ENCODE results near the gene GRIK3. TPM values are rescaled to one million over a fixed set of nuclear protein-coding genes. Genes with fewer than 3 reads are reported as not detected.

Gene GRIK3
- total RNA-seq, 1 donor from 2014 or later = 2.3 TPM

DNA sequence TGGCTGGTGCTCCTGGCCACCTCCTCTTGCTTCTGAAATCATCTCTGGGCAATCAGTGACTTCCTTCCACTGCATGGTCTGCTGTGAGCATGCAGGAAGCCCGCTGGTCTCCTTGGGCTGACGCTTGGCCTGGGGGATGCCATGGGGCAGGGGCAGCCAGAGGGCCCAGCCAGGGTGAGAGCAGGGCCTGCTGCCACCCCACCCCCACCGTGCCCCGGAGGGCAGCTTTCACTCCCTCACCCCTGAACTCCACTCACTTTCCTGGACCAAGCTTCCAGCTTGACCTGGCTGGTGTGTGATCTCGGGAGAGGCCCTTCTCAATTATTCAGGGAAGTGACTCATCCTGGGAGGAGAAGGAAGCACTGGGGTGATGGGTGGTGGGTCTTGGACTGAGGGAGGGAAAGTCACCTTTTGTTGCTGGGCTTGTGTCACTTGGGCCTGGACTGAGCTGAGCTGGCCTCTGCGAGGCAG lies 281.4 kb downstream of the GRIK3 start:
- Mint-ChIP-seq H3K9me3 (no peaks in the 10 kb centered on the region), H3K4me1 (ENCODE audit: unreplicated experiment) (no peaks in the 10 kb centered on the region), H3K27ac (no peak overlapping the region), H3K27me3 (peaks cover 13% of the 10 kb centered on the region), H3K4me3 (no peak overlapping the region), H3K36me3 (no peaks in the 10 kb centered on the region)
- no peak for DNase-seq (ENCODE audit: extremely low spot score, unreplicated experiment)
- TF ChIP-seq, protein P1, sequence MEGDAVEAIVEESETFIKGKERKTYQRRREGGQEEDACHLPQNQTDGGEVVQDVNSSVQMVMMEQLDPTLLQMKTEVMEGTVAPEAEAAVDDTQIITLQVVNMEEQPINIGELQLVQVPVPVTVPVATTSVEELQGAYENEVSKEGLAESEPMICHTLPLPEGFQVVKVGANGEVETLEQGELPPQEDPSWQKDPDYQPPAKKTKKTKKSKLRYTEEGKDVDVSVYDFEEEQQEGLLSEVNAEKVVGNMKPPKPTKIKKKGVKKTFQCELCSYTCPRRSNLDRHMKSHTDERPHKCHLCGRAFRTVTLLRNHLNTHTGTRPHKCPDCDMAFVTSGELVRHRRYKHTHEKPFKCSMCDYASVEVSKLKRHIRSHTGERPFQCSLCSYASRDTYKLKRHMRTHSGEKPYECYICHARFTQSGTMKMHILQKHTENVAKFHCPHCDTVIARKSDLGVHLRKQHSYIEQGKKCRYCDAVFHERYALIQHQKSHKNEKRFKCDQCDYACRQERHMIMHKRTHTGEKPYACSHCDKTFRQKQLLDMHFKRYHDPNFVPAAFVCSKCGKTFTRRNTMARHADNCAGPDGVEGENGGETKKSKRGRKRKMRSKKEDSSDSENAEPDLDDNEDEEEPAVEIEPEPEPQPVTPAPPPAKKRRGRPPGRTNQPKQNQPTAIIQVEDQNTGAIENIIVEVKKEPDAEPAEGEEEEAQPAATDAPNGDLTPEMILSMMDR (conservative IDR thresholded peaks at IDR 0.05) = no peak

DNA sequence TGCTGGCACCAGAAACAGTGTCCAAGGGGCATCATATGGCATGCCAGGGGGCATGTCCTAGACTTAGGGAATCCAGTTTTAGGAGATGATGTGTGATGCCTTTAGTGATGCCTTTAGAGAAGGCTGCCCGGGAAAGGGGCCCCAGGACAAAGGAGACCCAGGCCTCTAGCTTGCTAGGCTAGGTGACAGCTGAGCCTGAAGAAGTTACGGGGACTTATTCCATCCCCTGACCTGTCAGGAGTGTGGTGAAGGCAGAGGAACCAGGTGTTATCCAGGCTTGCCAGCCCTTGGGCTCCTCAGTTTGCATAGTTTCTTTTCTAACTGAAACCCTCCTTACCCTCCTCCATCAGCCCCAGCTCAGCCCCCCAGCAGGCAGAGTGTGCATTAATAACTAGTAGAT lies 281.9 kb downstream of the GRIK3 start:
- Mint-ChIP-seq H3K36me3 (no peaks in the 10 kb centered on the region), H3K27ac (no peak overlapping the region), H3K9me3 (no peaks in the 10 kb centered on the region), H3K27me3 (peaks cover 13% of the 10 kb centered on the region), H3K4me3 (no peak overlapping the region), H3K4me1 (ENCODE audit: unreplicated experiment) (no peaks in the 10 kb centered on the region)
- TF ChIP-seq, protein P1 (conservative IDR thresholded peaks at IDR 0.05) = no peak
- no peak for DNase-seq (ENCODE audit: extremely low spot score, unreplicated experiment)

DNA sequence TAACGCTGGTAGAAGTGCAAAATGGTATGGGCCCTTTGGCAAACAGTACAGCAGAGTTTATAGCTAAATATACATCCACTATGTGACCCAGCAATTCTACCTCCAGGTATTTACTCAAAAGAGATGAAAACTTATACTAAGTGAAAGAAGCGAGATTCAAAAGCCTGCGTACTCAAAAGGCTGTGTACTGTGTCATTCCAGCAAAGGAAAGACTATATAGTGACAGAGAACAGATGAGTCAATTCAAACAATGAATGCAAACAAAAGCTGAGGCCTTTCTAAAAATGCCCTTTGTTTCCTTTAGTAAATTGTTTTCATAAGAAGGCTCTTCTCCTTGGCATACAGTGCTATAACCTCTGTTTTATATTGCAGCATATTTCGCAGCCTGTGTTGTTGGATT lies 282.8 kb downstream of the GRIK3 start:
- Mint-ChIP-seq H3K4me1 (ENCODE audit: unreplicated experiment) (no peaks in the 10 kb centered on the region), H3K27ac (no peak overlapping the region), H3K4me3 (no peak overlapping the region), H3K36me3 (no peaks in the 10 kb centered on the region), H3K27me3 (peaks cover 13% of the 10 kb centered on the region), H3K9me3 (no peaks in the 10 kb centered on the region)
- no peak for DNase-seq (ENCODE audit: extremely low spot score, unreplicated experiment)
- TF ChIP-seq, protein P1 (conservative IDR thresholded peaks at IDR 0.05) = no peak

DNA sequence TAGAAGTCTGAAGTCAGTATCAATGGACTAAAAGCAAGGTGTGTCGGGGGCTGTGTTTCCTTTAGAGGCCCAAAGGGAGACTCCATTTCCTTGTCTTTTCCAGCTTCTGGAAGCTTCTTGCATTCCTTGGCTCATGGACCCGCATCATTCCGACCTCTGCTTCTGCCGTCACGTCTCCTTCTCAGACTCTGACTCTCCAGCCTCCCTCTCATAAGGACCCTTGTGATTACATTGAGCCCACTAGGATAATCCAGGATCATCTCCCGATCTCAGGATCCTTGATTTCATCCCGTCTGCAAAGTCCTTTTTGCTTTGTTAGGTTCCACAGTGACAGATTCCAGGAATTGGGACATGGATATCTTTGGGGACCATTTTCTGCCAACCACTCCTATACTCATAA lies 285.8 kb downstream of the GRIK3 start:
- Mint-ChIP-seq H3K27me3 (peaks cover 4% of the 10 kb centered on the region), H3K27ac (no peak overlapping the region), H3K36me3 (no peaks in the 10 kb centered on the region), H3K4me1 (ENCODE audit: unreplicated experiment) (no peaks in the 10 kb centered on the region), H3K4me3 (no peak overlapping the region), H3K9me3 (no peaks in the 10 kb centered on the region)
- TF ChIP-seq, protein P1 (conservative IDR thresholded peaks at IDR 0.05) = no peak
- no peak for DNase-seq (ENCODE audit: extremely low spot score, unreplicated experiment)

Measured in type B pancreatic cell (in vitro differentiated cells).